GM19025 (cell line): ENCODE results near the gene XCL2.

Experiments
- ATAC-seq: cut with Tn5 transposase; IDR thresholded peaks from one replicate; pipeline ENCODE4 v1.9.1; 2021; ENCODE audit warnings: mild to moderate bottlenecking, low read depth, moderate library complexity; ENCODE audit not compliant: unreplicated experiment

The XCL2 gene

DNA sequence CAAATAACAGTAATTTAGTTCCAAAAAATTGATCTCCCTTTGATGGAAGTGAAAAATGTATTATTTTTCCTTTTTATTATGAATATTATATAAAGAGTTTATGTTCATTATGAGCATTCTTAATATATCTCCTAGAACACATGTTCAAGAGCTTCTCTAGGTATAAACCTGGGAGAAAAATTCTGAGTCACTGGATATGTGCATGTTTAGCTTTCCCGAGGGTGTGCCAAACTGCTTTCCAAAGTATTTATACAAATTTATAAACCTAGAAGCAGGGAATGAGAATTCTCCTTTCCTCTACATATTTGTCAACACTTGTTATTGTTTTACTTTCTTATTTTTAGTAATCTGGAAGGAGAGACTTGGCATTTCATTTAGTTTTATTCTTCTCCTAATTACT is 25.0 kb downstream of the XCL2 start:
- no peak for ATAC-seq

DNA sequence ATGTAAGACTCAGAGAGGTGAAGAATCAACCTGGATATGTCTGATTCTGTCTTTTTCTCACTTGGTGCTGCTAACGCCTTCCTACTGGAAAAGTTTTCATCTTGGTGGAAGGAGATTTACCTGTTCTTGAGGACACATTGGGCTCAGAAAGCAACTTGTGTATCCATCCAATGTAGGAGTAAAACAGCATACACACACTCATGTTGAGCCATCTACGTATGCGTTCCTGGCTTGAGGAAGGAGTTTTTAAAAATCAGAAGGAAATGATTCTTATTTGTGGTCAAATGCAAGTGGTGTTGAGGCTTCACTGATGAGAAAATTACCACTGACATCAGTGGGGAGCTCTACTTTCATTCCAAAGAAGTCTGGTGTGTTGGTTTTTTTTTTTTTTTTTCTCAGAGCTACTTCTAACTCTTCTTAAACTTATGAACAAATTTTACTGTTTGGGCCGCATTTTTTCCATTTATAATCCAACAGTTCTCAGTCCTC is 25.6 kb downstream of the XCL2 start:
- ATAC-seq: no peak

DNA sequence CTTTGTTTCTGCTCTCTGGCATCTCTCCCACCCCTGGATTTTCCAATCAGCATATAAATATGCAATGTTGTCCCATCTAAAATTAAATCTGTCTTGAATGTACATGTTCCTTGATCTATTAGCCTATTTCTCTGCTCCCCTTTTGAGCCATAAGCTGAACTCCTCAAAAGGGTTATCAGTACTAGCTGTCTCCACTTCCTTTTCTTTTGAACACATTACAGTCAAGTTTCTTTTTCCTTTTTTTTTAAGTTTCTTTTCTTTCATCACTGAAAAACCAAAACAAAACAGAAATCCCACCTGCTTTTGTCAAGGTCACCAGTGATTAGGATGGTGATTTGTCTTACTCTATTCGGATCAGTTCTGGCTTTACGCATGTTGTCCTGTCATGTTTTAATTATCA is 29.3 kb downstream of the XCL2 start:
- ATAC-seq: no peak

DNA sequence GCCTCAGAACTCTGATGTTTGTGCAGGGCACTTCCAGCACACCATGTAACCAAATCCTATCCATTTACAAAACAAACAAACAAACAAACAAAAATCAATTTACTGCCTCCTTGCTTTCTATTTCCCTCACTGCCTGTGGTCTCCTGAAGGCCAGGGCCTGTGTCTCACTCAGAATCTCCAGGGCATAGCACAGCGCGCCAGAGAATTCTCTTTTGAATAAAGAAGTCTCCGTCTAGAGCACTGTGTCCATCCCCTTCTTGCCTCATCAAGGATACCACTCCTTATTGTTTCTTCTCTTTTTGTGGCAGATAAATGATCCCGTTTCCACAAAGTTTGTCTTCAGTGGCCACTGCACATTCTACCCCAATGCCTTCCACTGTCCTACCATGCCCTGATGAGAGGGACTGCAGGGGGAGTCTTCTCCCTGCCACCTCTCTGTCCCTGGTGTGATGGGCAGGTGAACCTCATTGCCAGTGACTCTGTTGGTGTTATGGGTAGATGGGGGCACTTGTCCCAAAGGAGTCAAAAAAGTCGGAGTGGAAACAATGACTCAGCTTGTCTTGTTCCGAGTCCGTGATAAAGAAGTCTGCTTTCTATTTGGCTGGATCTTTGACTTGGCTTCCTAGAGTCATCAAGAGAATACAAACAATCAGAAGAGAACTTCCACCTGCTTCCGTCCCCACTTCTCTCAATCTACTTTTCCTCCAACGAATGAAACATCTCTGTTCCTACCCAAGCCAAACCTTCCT is 30.0 kb downstream of the XCL2 start:
- no peak for ATAC-seq

DNA sequence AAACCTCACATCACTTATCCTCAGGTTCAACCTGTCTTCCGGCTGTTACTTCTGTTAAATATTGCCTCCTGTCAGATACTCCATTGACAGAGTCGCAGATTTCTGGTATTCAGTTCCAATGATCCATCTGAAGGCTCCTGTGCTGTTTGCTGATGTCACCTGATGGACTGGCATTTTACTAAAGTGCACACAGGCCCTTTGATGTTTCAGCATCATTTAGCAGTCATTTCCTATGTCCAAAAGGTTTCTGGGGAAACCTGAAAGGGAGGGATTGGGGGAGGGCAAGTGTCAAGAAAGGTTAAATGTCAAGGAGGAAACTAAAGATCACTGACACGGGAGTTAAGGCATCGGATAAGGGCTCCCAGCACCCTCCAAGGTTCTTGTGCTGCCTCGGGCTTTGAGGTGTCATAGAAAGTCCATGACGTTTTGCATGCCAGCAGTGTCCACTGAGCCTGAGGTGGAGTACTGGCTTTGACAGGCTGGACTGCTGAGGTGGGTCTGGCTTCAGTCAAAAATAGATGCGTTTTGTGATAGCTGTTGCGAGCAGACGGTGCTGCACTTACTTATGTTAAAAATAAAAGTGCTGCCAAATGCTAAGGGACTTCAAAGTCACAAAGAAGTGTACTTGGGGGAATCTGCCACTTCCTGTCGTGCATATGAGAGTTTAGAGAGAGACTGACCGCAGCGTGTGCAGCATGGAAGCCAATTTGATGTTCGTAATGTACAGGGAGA is 30.8 kb downstream of the XCL2 start:
- ATAC-seq: no peak

DNA sequence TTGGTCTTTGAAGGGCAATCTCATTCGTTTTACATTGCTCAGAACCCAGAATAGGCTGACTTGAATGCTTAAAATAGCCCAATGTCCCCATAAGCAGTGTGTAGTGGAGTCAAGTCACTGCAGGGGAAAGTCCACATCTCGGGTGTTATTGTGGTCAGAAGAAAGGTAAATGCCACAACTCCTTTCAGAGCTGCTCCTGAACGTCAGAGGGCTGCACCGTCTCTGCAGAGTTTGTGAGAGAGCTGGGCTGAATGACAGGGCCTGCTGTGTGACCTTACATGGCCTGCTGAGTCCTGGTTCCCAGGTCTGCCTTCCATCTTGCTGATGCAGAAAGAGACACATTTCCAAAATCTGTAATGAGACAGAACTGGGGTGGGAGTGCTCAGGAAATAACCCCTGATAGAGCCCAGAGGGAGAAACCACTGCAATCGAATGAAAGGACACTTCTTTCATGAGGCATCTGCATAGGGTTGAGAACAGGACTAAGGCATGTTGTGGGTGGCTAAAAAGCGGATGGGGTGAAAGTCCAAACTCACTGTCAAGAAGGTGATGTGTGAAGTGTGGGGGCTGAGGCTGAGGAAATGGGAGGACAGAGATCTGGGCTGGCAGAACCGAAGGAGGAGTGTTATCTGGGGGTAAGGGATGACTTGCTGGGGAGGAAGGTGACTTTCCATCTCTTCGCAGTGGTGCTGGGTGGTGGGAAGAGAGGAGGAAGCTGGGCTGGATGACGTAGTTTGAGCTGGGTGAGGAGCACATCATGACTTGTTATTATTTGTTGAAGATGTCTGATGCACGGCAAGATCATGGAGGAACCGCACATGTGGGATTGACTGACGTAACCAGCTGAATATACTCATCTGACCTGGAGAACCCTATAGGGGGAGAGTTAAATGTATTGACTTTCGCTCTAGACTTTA is 33.7 kb downstream of the XCL2 start:
- peak; percentile 84 for ATAC-seq

DNA sequence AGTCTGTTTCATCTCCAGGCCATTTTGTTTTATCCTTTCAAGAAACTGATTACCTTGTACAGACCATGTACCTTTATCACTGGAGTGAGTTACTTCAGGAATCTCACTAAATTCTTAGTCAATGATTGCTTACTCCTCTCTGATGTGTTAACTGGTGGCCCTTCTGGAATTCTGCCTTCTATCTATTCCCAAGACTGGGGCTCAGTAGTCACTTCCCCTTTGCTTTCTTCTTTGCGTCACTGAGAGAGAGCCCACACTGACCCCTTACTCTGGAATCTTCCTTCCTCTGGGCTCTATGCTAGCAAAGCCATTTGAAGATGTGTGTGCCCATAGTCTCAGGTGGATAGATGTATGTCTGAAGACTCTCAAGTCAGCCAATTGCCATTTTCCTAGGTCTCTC is 34.6 kb downstream of the XCL2 start:
- no peak for ATAC-seq

DNA sequence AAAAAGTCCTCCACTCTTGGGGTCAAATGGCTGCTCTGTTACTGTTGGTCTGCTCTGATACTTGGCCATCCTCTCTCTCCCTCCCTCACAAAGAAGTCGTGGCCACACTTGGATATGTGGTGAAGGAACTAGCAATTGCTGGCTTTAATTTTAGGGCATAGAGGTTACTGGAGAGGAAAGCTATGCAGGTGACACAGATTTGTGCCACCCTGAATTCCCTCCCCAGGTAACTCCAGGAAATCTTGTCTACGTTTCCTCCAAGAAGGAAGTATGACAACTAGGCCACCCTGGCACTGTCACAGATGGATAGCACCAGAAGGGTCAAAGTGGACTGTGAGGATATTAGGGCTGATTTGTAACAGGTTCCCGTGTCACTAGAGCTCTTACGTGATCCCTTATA is 36.0 kb downstream of the XCL2 start:
- ATAC-seq: no peak

DNA sequence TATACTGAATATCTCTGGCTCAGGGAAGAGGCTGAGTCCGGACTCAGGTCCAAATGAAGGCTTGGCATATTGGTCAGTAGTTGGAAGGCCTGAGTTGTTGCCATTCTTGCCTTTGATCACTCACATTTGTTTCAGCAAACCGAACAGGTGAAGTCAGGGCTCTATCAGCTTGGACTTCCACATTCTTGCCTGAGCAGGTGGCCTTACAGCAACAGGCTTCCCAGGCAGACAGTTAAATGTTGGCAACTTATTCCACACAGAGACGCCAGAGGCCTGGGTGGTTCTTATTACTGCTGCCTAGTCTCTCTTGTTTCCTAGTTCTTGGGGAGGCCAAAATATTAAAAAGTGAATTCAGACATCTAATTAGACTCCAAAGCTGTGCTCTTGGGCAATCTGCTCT is 36.6 kb downstream of the XCL2 start:
- ATAC-seq: no peak

DNA sequence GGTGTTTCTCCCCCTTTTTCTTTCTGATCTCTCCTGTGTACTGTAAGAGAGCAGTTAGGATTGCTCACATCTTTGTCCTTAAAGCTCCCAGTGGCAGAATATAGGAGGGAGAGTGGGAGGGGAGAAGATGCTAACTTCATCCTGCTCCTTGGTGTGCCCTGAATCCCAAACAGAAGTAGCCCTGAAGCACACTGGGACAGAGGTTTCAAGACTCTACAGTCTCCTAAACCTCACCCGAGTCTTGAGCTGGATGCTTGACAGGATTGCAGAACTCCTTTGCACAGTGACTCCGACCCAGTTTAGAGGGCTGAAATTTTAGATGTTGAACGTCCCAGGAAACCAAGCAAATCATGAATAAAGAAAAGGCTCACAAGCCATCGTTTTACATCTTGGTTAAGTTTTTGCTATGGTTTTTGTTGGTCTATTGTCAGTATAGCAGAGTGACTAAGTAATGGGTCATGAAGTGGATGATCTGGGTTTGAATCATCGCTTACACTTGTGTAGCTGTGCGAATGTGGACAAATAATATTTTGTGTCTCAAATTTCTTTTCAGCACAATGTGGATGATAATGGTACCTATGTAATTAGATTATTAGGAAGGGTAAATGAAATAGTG is 37.5 kb downstream of the XCL2 start:
- no peak for ATAC-seq

DNA sequence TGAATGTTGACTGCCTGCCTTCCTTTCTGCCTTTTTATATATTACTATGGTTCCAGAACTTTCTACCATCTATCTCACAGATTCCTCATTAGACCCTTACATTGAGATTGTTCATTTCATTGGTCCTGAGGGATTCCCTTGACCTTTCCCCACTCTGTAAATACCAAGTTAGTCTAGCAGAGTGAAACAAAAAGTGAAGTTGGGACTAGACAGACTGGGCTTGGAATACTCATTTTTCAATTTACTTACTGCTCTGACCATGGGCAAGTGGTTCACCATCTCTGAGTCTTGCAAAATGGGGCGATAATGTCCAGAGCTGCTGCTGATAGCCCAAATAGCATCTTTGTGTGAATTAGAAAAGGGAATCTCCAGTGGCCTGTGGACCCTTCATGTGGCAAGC is 38.8 kb downstream of the XCL2 start:
- no peak for ATAC-seq

DNA sequence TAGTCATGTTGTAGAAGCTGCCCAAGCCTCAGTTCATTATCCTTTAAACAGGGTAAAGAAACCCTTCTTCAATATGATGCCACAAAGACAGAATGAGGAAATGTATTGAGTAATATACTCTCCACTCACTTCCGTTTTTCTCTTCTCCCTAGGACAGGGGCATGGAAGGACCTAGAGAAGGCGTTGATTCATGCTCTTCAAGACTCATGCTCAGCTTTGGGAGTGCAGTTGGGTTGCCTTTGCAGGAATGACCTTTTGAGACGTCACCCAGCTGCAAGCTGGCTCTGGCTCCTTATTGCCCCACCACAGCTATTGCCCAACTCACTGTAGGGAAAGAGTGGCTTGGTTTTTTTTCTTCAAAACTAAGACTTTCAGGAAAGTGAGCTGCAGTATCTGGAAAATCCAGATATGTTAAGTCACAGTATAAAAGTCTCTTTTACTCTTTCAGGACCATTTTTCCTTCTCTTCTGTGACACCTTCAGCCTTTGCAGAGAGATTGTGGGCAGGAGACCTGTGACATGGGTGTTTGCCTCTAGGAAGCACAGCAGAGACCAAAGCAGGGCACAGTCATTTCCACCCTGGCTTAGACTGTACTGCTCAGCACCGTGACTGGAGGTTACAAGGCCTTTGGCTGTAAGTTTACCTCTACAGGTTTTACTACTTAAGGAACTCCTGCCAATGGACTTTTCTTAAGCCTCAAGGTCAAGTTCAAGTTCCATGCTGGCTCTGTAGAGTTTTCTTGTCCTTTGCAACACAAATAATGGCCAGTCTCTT is 39.5 kb downstream of the XCL2 start:
- peak; percentile 67 for ATAC-seq

DNA sequence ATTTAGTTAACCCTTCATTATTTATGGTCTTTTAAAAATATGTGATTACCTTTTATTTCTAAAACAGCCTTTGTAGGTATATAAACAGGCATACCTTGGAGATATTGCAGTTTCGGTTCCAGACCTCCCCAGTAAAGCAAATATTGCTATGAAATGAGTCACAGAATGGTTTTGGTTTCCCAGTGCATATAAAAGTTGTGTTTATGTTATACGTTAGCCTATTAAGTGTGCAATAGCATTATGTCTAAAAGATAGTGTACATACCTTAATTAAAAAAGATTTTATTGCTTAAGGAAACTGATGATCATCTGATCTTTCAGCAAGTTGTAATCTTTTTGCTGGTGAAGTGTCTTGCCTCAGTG is 44.1 kb downstream of the XCL2 start:
- ATAC-seq: no peak

DNA sequence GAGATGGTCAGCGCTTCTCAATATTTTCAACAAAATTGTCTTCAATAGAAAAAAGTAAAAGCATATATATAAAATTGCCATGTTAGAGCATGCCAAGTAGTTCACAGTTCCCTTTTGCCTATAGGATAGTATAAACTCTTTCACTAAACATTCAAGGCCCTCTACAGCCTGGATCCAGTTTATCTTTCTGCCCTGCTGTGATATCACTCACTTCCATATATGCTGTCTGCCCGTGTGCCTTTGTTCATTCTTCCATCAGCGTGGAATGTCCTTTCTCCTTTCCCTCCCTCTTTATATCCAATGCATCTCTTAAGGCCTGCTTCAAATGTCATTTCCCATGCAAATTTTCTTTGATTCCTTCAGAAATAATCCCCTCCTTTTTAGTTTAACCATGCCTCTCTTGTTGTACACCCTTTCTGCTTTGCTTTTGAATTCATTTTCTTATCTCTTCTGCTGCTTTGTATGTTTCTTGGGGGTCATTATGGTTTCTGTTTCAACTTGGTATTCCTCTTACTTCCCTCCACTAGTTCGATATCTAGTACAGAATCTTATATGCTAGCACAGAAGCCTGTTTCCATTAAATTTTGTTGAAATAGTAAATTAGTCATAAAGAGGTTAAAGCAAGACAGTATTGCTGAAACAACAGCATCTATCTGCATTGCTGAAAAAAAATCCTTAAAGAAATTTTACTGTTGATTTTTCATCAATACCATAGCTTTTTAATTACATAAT is 44.7 kb downstream of the XCL2 start:
- ATAC-seq: no peak

DNA sequence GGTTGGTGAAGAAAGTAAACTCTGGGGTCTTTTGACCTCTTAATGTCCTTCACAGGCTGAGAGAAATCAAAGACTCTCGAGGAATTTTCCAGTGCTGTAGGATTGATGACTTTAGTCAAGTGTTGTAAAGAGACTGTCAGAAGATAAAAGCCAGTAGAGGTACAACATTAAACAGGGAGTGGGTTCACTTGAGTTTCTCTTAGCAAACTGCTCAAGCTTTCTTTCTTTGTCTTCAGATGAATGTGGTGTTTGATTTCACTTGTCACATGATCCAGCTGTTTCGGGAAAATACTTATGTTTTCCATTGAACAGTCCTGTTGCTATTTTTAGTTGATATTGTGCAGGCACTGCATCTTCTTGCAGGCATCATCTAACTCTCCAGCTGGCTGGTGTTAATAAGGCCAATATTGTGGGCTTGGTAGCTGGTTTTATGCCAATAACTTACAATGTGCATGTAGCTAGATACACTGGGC is 45.6 kb downstream of the XCL2 start:
- no peak for ATAC-seq

DNA sequence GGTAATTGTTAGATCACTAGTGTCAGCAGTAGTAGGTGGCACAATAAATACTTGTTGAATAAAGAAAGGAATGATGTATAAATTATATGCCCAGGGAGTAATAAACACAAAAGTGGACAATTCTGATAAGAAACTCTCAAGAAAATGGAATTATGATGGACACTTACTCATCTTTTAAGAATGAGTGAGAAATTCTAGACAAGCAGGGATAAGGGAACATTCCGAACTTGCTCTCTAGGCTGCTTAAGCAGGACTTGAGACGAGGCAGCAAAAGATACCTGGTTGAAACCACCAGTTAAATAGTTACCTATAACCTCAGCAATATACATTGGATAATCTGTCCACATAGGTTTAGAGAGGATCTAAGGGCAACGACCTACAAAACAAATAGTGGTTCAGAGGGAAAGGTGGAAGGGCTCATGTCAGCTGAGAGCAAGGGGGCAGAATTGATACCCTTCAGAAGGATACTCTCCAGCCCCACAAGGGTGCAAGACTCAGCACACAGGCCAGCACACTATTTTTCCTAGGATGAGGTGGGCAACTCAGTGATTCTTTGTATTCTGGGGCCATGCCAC is 46.3 kb downstream of the XCL2 start:
- ATAC-seq: no peak

DNA sequence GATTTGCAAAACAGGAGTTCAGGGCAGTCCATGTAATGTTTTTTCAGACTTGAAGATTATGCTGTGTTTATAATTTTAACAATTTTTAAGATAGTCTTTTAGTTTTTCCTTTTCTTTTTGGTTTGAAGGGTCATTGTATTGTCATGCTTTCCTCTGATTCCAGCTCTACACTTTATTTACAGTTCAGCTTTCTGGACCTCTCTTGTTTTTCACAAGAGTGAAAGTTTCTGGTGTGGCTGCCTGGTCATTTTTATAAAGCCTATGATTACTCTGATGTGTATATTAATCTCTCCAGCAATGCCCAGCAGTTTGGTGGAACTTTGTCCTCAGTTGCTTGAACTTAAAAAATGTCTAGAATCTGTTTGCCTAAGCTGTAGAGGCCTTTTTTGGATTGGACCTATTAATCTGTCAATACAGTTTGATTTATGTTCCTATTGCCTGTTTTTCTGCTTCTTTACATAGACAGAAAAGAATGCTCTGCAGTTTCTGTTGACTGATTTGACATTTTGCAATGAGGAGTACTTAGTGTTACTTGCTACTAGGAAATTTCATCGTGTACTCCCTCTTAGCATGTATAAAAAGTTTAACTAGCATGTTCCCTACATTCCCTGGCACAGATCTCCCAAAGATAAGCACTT is 52.2 kb downstream of the XCL2 start:
- no peak for ATAC-seq
